Liver (tissue), 9 donors: ENCODE results near the gene MRS2. TPM values are rescaled to one million over a fixed set of nuclear protein-coding genes. Genes with fewer than 3 reads are reported as not detected.
"Not testable (repeated sequence)": the region's sequence is repeated elsewhere in the genome, so short reads cannot be mapped to it uniquely, and the experiment has no call there.

Experiments
- DNase-seq: peaks from one replicate; pipeline ENCODE4 v3.0.0-alpha.2; 2017; ENCODE audit warnings: low spot score
- H3K27ac ChIP-seq, 2 donors: one replicate each; pipeline ENCODE4 v1.7.0; 2013; ENCODE audit warnings: inconsistent platforms in 2 of 2, low read length in 2 of 2, control low read depth in 1 of 2, low read depth in 1 of 2, mild to moderate bottlenecking in 1 of 2
- H3K27me3 ChIP-seq, 4 donors: one replicate each; pipeline versions ENCODE4 v1.6.1 to v1.7.0; 2013; ENCODE audit warnings: low read length in 3 of 4, inconsistent platforms in 1 of 4, mild to moderate bottlenecking in 1 of 4, moderate library complexity in 1 of 4; ENCODE audit not compliant: control insufficient read depth in 4 of 4, insufficient read depth in 4 of 4
- H3K36me3 ChIP-seq, 4 donors: one replicate each; pipeline versions ENCODE4 v1.6.1 to v1.7.0; 2013; ENCODE audit warnings: low read length in 3 of 4, mild to moderate bottlenecking in 3 of 4, low read depth in 1 of 4, moderate library complexity in 1 of 4; ENCODE audit not compliant: control insufficient read depth in 4 of 4, insufficient read depth in 3 of 4
- H3K4me1 ChIP-seq, 4 donors: one replicate each; pipeline versions ENCODE4 v1.6.1 to v1.7.0; 2013; ENCODE audit warnings: low read length in 3 of 4, mild to moderate bottlenecking in 3 of 4, moderate library complexity in 1 of 4; ENCODE audit not compliant: control insufficient read depth in 4 of 4, insufficient read depth in 4 of 4
- H3K4me3 ChIP-seq, 3 donors: one replicate each; pipeline versions ENCODE4 v1.6.1 to v1.7.0; 2013; ENCODE audit warnings: low read length in 3 of 3, control low read depth in 1 of 3, low read depth in 1 of 3, mild to moderate bottlenecking in 1 of 3
- H3K9ac ChIP-seq, 2 donors: one replicate each; pipeline ENCODE4 v1.7.0; 2013; ENCODE audit warnings: low read length in 2 of 2, mild to moderate bottlenecking in 2 of 2, moderate library complexity in 2 of 2, control low read depth in 1 of 2, low read depth in 1 of 2
- H3K9me3 ChIP-seq, 4 donors: one replicate each; pipeline versions ENCODE4 v1.6.1 to v1.7.0; 2013; ENCODE audit warnings: low read length in 3 of 4; ENCODE audit not compliant: control insufficient read depth in 4 of 4
- ATF3 ChIP-seq: IDR thresholded peaks from 2 replicates; pipeline ENCODE4 v1.6.1; 2016; ENCODE audit warnings: antibody characterized with exemption
- CTCF ChIP-seq: fragments of 150-350 bp; IDR thresholded peaks from 2 replicates; pipeline ENCODE4 v1.5.1; 2017; ENCODE audit warnings: improper control_type of control experiment, low read depth, low read length; ENCODE audit not compliant: missing input control
- EGR1 ChIP-seq, 2 donors: IDR thresholded peaks; 2 replicates each; pipeline ENCODE4 v1.6.1; 2016 to 2018; ENCODE audit warnings: antibody characterized with exemption in 2 of 2, low read depth in 2 of 2
- FOXA1 ChIP-seq: IDR thresholded peaks from 2 replicates; pipeline ENCODE4 v1.6.1; 2016; ENCODE audit warnings: antibody characterized with exemption
- FOXA2 ChIP-seq: IDR thresholded peaks from 2 replicates; pipeline ENCODE4 v1.6.1; 2016; ENCODE audit warnings: antibody characterized with exemption
- GABPA ChIP-seq, 2 donors: IDR thresholded peaks in 1 of 2; conservative IDR thresholded peaks in 1 of 2; 2 replicates each; pipeline ENCODE4 v1.6.1; 2016; ENCODE audit warnings: antibody characterized with exemption in 2 of 2, mild to moderate bottlenecking in 1 of 2, moderate library complexity in 1 of 2
- HNF4A ChIP-seq, 2 donors: conservative IDR thresholded peaks; 2 replicates each; pipeline ENCODE4 v1.6.1; 2016; ENCODE audit warnings: antibody characterized with exemption in 2 of 2, mild to moderate bottlenecking in 2 of 2
- JUND ChIP-seq, 2 donors: IDR thresholded peaks; 2 replicates each; pipeline ENCODE4 v1.6.1; 2016; ENCODE audit warnings: antibody characterized with exemption in 2 of 2
- NR2F2 ChIP-seq: IDR thresholded peaks from 2 replicates; pipeline ENCODE4 v1.6.1; 2016; ENCODE audit warnings: antibody characterized with exemption
- RAD21 ChIP-seq, 2 donors: IDR thresholded peaks; 2 replicates each; pipeline ENCODE4 v1.6.1; 2016; ENCODE audit warnings: antibody characterized with exemption in 2 of 2, mild to moderate bottlenecking in 2 of 2
- REST ChIP-seq: IDR thresholded peaks from 2 replicates; pipeline ENCODE4 v1.6.1; 2016; ENCODE audit warnings: antibody characterized with exemption, mild to moderate bottlenecking
- RXRA ChIP-seq, 2 donors: IDR thresholded peaks; 2 replicates each; pipeline ENCODE4 v1.6.1; 2017 to 2018; ENCODE audit warnings: antibody characterized with exemption in 2 of 2, mild to moderate bottlenecking in 1 of 2
- SP1 ChIP-seq: IDR thresholded peaks from 2 replicates; pipeline ENCODE4 v1.6.1; 2018; ENCODE audit warnings: antibody characterized with exemption, mild to moderate bottlenecking
- TAF1 ChIP-seq: conservative IDR thresholded peaks from 2 replicates; pipeline ENCODE4 v1.6.1; 2016; ENCODE audit warnings: antibody characterized with exemption, mild to moderate bottlenecking
- ZBTB33 ChIP-seq: IDR thresholded peaks from 2 replicates; pipeline ENCODE4 v1.6.1; 2016; ENCODE audit warnings: antibody characterized with exemption
- WGBS: extraction: QIAGEN DNeasy Blood & Tissue Kit; methylation state at CpG from one replicate; pipeline ENCODE4 v1.1.7; 2013; 5-methylcytosine and 5-hydroxymethylcytosine counted together
- polyA plus RNA-seq, 2 donors: library from polyadenylated mRNA; stranded (reverse) in 1 of 2; unstranded in 1 of 2; fragments of 200-250 nt in 1 of 2; fragments of >200 nt in 1 of 2; fragmentation: Nextera tagmentation in 1 of 2; extraction: Ambion mirVana in 1 of 2; gene quantifications; one replicate each; pipeline versions ENCODE4 v1.2.1 to v1.2.3, GENCODE V29; 2013 to 2015
- total RNA-seq, 2 donors: library from RNA; depleted of rRNA; stranded (reverse); fragments of >200 nt; gene quantifications; one replicate each; pipeline ENCODE4 v1.2.3, GENCODE V29; 2014
- donor health status: healthy.
- donor health status: healthy.
- donor health status: healthy.
- donor health status: healthy.
- donor health status: healthy.

The MRS2 gene
- total and polyA plus RNA-seq, 4 donors, result 10.1 to 20.1 (median 13.9) TPM

GRCh38 chr6:24397631-24398030, 5.1 kb upstream of the MRS2 start:
- DNase-seq, result no peak
- WGBS, result 56% methylated on average over 1 of the region's 1 CpG
- no peak overlapping the region for H3K4me3 ChIP-seq
- TF ChIP-seq CTCF, result no peak
- TF ChIP-seq GABPA (IDR thresholded peaks at IDR 0.05 in 1 of 2, conservative IDR thresholded peaks at IDR 0.05 in 1 of 2), result no peak
- TF ChIP-seq HNF4A (conservative IDR thresholded peaks at IDR 0.05), result no peak
- no peak for TF ChIP-seq JUND (IDR thresholded peaks at IDR 0.05)
- no peak for TF ChIP-seq FOXA2
- no peak for TF ChIP-seq FOXA1
- no peak for TF ChIP-seq RXRA (IDR thresholded peaks at IDR 0.05)
- TF ChIP-seq ZBTB33, result no peak
- no peak for TF ChIP-seq NR2F2
- no peak for TF ChIP-seq RAD21 (IDR thresholded peaks at IDR 0.05)
- no peak for TF ChIP-seq REST
- TF ChIP-seq ATF3, result no peak
- no peak for TF ChIP-seq SP1
- no peak for TF ChIP-seq EGR1 (IDR thresholded peaks at IDR 0.05; ENCODE audit: low read depth in 2 of 2)
- TF ChIP-seq TAF1, result no peak
- peaks cover 0 to 3% (median 0%) of the 10 kb centered on the region in 4 donors for H3K9me3 ChIP-seq
- H3K27me3 ChIP-seq, result no peaks in the 10 kb centered on the region
- no peak overlapping the region for H3K9ac ChIP-seq
- H3K27ac ChIP-seq, result no peak overlapping the region
- H3K36me3 ChIP-seq, result no peaks in the 10 kb centered on the region
- peaks cover 0 to 2% (median 0%) of the 10 kb centered on the region in 4 donors for H3K4me1 ChIP-seq

- not testable (repeated sequence) for DNase-seq
- WGBS, result 29% methylated on average over 17 of the region's 17 CpGs
These were observed 2.4 kb upstream of the MRS2 start for GRCh38 chr6:24400045-24401039.

More at GRCh38 chr6:24400045-24401039, 2.4 kb upstream of the MRS2 start:
- H3K9ac ChIP-seq, H3K4me3 ChIP-seq, H3K36me3 ChIP-seq, H3K9me3 ChIP-seq, H3K27me3 ChIP-seq, H3K27ac ChIP-seq: not testable (repeated sequence)
- peaks cover 0 to 20% (median 1%) of the 10 kb centered on the region in 4 donors for H3K4me1 ChIP-seq
